ENCODE results near the gene ECHDC3. TPM values are rescaled to one million over a fixed set of nuclear protein-coding genes. Genes with fewer than 3 reads are reported as not detected.
A peak's percentile ranks its signal among the peaks of the same experiment; 100 is the strongest.

ECHDC3 gene
- total RNA-seq, 1 experiment from 2014 or later = 13.0 TPM

- TF ChIP-seq ZFX (IDR thresholded peaks at IDR 0.05) = no peak
Observed at GRCh38 chr10:11808808-11809207, 66.6 kb downstream of the ECHDC3 start (continued).

GRCh38 chr10:11810313-11810766 lies 68.2 kb downstream of the ECHDC3 start:
- ChIA-PET POLR2A (no interaction called here), RAD21 (ENCODE audit: low non-redundant PET in 1 of 2, low total read pairs in 2 of 2, uncharacterized antibody in 2 of 2, unreplicated experiment in 2 of 2) (no interaction called here), CTCF (interaction anchor here (1.1 kb wide), 1 partner anchor 9 kb away, joined by 3 read pairs; no protein-coding TSS in a partner anchor)
- Histone ChIP-seq H3K9ac (ENCODE audit: low read length) (no peak overlapping the region), H3K27ac (ENCODE audit: low read depth, low read length) (no peak overlapping the region), H2AFZ (ENCODE audit: low read depth, low read length, poor library complexity, severe bottlenecking) (no peak overlapping the region), H3K36me3 (ENCODE audit: control insufficient read depth in 1 of 2, insufficient read depth in 2 of 2, low read length in 2 of 2) (no peaks in the 10 kb centered on the region), H3K79me2 (ENCODE audit: insufficient read depth, low read length) (no peaks in the 10 kb centered on the region), H3K9me3 (ENCODE audit: control insufficient read depth in 1 of 2, insufficient read depth in 1 of 2, low read depth in 1 of 2, low read length in 2 of 2) (no peaks in the 10 kb centered on the region), H4K20me1 (ENCODE audit: insufficient read depth) (no peaks in the 10 kb centered on the region), H3K27me3 (ENCODE audit: insufficient read depth, low read length) (no peaks in the 10 kb centered on the region), H3K4me3 (replicated peaks in 1 of 2; ENCODE audit: low read depth in 1 of 2, low read length in 2 of 2) (no peak overlapping the region), H3K9me2 (ENCODE audit: insufficient read depth) (no peaks in the 10 kb centered on the region), H3K4me2 (ENCODE audit: low read length) (peak overlapping the region; percentile 11), H3K4me1 (ENCODE audit: control insufficient read depth in 1 of 2, insufficient read depth in 2 of 2, low read length in 2 of 2) (peaks cover 0 to 24% of the 10 kb centered on the region in 2 experiments; a peak in 2 of 4 replicates)
- ATAC-seq (peak; percentile 50), DNase-seq (ENCODE audit: low read depth, low spot score) (no peak)
- TF ChIP-seq SIN3A (IDR thresholded peaks at IDR 0.05; ENCODE audit: low read depth) = no peak
- TF ChIP-seq JUND (IDR thresholded peaks at IDR 0.05) = no peak
- TF ChIP-seq SRF (IDR thresholded peaks at IDR 0.05; ENCODE audit: low read depth) = no peak
- no peak for TF ChIP-seq TCF7L2 (IDR thresholded peaks at IDR 0.05; ENCODE audit: borderline replicate concordance, extremely low read depth, insufficient read depth, insufficient read length)
- TF ChIP-seq POLR2A (IDR thresholded peaks at IDR 0.05; ENCODE audit: borderline replicate concordance, extremely low read depth, insufficient read depth, insufficient read length) = no peak
- no peak for TF ChIP-seq CEBPB (IDR thresholded peaks at IDR 0.05; ENCODE audit: low read depth)
- no peak for TF ChIP-seq POLR2AphosphoS5 (IDR thresholded peaks at IDR 0.05; ENCODE audit: low read depth, low read length)
- no peak for TF ChIP-seq EZH2 (IDR thresholded peaks at IDR 0.05)
- TF ChIP-seq ZBTB33 (IDR thresholded peaks at IDR 0.05; ENCODE audit: extremely low read depth, insufficient replicate concordance, low read length) = no peak
- TF ChIP-seq CTCF (IDR thresholded peaks at IDR 0.05 in 2 of 3, conservative IDR thresholded peaks at IDR 0.05 in 1 of 3; ENCODE audit: borderline replicate concordance in 1 of 3, insufficient read depth in 1 of 3, low read depth in 2 of 3, low read length in 2 of 3) = no peak
- TF ChIP-seq ZNF274 (IDR thresholded peaks at IDR 0.05; ENCODE audit: low read depth, low read length) = no peak
- no peak for TF ChIP-seq ELF1 (IDR thresholded peaks at IDR 0.05; ENCODE audit: borderline replicate concordance, low read depth)
- no peak for TF ChIP-seq SP1 (IDR thresholded peaks at IDR 0.05; ENCODE audit: low read depth)
- no peak for TF ChIP-seq ATF3 (IDR thresholded peaks at IDR 0.05)
- TF ChIP-seq CBX3 (IDR thresholded peaks at IDR 0.05; ENCODE audit: low read depth) = no peak
- no peak for TF ChIP-seq MAX (IDR thresholded peaks at IDR 0.05)
- TF ChIP-seq EGR1 (IDR thresholded peaks at IDR 0.05; ENCODE audit: low read depth) = no peak
- no peak for TF ChIP-seq ZFX (IDR thresholded peaks at IDR 0.05)
- no peak for TF ChIP-seq EZH2phosphoT487 (IDR thresholded peaks at IDR 0.05; ENCODE audit: borderline replicate concordance)
- no peak for TF ChIP-seq RAD21 (IDR thresholded peaks at IDR 0.05; ENCODE audit: low read depth)
- intact Hi-C loops (cut with micrococcal nuclease) = no loop called here
- BruUV-seq (replicated peaks) = no TSS peak
